Measurements from ENCODE around the gene ISOC1.

DNA sequence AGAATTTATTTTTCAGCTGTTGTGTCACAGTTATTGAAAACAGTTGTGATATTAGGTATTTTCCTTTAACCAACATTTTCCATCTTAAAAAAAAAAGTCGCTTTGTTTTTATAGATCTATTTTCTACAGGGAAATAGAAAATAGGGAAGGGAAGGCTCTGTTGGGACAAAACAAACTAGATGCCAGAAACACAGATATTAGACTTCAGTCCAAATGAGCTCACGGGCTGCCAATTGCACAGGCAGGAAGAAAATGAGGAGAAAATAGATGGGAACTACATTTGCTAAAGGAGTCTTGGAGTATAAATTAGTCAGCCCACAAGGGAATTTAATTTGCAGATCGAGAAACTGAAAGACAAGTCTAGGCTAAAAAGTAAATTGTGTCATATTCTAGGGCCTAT is 21.4 kb upstream of the ISOC1 start:
- TF ChIP-seq, protein P1, sequence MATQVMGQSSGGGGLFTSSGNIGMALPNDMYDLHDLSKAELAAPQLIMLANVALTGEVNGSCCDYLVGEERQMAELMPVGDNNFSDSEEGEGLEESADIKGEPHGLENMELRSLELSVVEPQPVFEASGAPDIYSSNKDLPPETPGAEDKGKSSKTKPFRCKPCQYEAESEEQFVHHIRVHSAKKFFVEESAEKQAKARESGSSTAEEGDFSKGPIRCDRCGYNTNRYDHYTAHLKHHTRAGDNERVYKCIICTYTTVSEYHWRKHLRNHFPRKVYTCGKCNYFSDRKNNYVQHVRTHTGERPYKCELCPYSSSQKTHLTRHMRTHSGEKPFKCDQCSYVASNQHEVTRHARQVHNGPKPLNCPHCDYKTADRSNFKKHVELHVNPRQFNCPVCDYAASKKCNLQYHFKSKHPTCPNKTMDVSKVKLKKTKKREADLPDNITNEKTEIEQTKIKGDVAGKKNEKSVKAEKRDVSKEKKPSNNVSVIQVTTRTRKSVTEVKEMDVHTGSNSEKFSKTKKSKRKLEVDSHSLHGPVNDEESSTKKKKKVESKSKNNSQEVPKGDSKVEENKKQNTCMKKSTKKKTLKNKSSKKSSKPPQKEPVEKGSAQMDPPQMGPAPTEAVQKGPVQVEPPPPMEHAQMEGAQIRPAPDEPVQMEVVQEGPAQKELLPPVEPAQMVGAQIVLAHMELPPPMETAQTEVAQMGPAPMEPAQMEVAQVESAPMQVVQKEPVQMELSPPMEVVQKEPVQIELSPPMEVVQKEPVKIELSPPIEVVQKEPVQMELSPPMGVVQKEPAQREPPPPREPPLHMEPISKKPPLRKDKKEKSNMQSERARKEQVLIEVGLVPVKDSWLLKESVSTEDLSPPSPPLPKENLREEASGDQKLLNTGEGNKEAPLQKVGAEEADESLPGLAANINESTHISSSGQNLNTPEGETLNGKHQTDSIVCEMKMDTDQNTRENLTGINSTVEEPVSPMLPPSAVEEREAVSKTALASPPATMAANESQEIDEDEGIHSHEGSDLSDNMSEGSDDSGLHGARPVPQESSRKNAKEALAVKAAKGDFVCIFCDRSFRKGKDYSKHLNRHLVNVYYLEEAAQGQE (IDR thresholded peaks at IDR 0.05; ENCODE audit: unreplicated experiment), result no peak
- TF ChIP-seq, protein P2, sequence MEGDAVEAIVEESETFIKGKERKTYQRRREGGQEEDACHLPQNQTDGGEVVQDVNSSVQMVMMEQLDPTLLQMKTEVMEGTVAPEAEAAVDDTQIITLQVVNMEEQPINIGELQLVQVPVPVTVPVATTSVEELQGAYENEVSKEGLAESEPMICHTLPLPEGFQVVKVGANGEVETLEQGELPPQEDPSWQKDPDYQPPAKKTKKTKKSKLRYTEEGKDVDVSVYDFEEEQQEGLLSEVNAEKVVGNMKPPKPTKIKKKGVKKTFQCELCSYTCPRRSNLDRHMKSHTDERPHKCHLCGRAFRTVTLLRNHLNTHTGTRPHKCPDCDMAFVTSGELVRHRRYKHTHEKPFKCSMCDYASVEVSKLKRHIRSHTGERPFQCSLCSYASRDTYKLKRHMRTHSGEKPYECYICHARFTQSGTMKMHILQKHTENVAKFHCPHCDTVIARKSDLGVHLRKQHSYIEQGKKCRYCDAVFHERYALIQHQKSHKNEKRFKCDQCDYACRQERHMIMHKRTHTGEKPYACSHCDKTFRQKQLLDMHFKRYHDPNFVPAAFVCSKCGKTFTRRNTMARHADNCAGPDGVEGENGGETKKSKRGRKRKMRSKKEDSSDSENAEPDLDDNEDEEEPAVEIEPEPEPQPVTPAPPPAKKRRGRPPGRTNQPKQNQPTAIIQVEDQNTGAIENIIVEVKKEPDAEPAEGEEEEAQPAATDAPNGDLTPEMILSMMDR (conservative IDR thresholded peaks at IDR 0.05; ENCODE audit: low read depth in 2 of 2), result no peak
- TF ChIP-seq POLR2AphosphoS5 (IDR thresholded peaks at IDR 0.05; ENCODE audit: low read depth) (no peak), CREB1 (CRISPR knock-in tag; IDR thresholded peaks at IDR 0.05; ENCODE audit: low read depth) (no peak), ZNF114 (CRISPR knock-in tag; IDR thresholded peaks at IDR 0.05) (no peak), EZH2phosphoT487 (IDR thresholded peaks at IDR 0.05; ENCODE audit: unreplicated experiment) (no peak), EZH2 (IDR thresholded peaks at IDR 0.05; ENCODE audit: low read depth, unreplicated experiment) (no peak), JUNB (IDR thresholded peaks at IDR 0.05; ENCODE audit: unreplicated experiment) (no peak), STAT1 (IDR thresholded peaks at IDR 0.05; ENCODE audit: unreplicated experiment) (no peak), ZNF331 (CRISPR knock-in tag; IDR thresholded peaks at IDR 0.05; ENCODE audit: low read depth) (no peak)
- TF ChIP-seq, protein P3, sequence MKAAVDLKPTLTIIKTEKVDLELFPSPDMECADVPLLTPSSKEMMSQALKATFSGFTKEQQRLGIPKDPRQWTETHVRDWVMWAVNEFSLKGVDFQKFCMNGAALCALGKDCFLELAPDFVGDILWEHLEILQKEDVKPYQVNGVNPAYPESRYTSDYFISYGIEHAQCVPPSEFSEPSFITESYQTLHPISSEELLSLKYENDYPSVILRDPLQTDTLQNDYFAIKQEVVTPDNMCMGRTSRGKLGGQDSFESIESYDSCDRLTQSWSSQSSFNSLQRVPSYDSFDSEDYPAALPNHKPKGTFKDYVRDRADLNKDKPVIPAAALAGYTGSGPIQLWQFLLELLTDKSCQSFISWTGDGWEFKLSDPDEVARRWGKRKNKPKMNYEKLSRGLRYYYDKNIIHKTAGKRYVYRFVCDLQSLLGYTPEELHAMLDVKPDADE (IDR thresholded peaks at IDR 0.05), result no peak
- TF ChIP-seq, protein P4, sequence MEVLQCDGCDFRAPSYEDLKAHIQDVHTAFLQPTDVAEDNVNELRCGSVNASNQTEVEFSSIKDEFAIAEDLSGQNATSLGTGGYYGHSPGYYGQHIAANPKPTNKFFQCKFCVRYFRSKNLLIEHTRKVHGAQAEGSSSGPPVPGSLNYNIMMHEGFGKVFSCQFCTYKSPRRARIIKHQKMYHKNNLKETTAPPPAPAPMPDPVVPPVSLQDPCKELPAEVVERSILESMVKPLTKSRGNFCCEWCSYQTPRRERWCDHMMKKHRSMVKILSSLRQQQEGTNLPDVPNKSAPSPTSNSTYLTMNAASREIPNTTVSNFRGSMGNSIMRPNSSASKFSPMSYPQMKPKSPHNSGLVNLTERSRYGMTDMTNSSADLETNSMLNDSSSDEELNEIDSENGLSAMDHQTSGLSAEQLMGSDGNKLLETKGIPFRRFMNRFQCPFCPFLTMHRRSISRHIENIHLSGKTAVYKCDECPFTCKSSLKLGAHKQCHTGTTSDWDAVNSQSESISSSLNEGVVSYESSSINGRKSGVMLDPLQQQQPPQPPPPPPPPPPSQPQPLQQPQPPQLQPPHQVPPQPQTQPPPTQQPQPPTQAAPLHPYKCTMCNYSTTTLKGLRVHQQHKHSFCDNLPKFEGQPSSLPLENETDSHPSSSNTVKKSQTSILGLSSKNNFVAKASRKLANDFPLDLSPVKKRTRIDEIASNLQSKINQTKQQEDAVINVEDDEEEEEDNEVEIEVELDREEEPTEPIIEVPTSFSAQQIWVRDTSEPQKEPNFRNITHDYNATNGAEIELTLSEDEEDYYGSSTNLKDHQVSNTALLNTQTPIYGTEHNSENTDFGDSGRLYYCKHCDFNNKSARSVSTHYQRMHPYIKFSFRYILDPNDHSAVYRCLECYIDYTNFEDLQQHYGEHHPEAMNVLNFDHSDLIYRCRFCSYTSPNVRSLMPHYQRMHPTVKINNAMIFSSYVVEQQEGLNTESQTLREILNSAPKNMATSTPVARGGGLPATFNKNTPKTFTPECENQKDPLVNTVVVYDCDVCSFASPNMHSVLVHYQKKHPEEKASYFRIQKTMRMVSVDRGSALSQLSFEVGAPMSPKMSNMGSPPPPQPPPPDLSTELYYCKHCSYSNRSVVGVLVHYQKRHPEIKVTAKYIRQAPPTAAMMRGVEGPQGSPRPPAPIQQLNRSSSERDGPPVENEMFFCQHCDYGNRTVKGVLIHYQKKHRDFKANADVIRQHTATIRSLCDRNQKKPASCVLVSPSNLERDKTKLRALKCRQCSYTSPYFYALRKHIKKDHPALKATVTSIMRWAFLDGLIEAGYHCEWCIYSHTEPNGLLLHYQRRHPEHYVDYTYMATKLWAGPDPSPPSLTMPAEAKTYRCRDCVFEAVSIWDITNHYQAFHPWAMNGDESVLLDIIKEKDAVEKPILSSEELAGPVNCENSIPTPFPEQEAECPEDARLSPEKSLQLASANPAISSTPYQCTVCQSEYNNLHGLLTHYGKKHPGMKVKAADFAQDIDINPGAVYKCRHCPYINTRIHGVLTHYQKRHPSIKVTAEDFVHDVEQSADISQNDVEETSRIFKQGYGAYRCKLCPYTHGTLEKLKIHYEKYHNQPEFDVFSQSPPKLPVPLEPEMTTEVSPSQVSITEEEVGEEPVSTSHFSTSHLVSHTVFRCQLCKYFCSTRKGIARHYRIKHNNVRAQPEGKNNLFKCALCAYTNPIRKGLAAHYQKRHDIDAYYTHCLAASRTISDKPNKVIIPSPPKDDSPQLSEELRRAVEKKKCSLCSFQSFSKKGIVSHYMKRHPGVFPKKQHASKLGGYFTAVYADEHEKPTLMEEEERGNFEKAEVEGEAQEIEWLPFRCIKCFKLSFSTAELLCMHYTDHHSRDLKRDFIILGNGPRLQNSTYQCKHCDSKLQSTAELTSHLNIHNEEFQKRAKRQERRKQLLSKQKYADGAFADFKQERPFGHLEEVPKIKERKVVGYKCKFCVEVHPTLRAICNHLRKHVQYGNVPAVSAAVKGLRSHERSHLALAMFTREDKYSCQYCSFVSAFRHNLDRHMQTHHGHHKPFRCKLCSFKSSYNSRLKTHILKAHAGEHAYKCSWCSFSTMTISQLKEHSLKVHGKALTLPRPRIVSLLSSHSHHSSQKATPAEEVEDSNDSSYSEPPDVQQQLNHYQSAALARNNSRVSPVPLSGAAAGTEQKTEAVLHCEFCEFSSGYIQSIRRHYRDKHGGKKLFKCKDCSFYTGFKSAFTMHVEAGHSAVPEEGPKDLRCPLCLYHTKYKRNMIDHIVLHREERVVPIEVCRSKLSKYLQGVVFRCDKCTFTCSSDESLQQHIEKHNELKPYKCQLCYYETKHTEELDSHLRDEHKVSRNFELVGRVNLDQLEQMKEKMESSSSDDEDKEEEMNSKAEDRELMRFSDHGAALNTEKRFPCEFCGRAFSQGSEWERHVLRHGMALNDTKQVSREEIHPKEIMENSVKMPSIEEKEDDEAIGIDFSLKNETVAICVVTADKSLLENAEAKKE (CRISPR knock-in tag; IDR thresholded peaks at IDR 0.05), result no peak

All from GM23338 (cell line).